Heart right ventricle (tissue), 16 donors: ENCODE measurements around the gene URM1. TPM values are rescaled to one million over a fixed set of nuclear protein-coding genes. Genes with fewer than 3 reads are reported as not detected.
A peak's percentile ranks its signal among the peaks of the same experiment; 100 is the strongest.

Source experiments
- ATAC-seq, 8 donors: fragments of 200-7000 bp; cut with Tn5 transposase; one replicate each; pipeline ENCODE4 v1.9.1; 2020; ENCODE audit warnings: mild to moderate bottlenecking in 8 of 8, moderate library complexity in 8 of 8, moderate number of reproducible peaks in 1 of 8
- DNase-seq, 2 donors: peaks; one replicate each; pipeline ENCODE4 v3.0.0-alpha.2; 2020
- H3K27ac ChIP-seq, 10 donors: fragments of 200-600 bp; sonication (generic) in 2 of 10; one replicate each; pipeline versions ENCODE4 v1.5.0 to v1.8.0; 2020 to 2022; ENCODE audit warnings: mild to moderate bottlenecking in 3 of 10
- H3K27me3 ChIP-seq, 7 donors: fragments of 200-600 bp; one replicate each; pipeline ENCODE4 v1.8.0; 2021 to 2022; ENCODE audit warnings: mild to moderate bottlenecking in 2 of 7
- H3K36me3 ChIP-seq, 9 donors: fragments of 200-600 bp; sonication (generic) in 1 of 9; one replicate each; pipeline versions ENCODE4 v1.5.0 to v1.8.0; 2020 to 2022; ENCODE audit warnings: mild to moderate bottlenecking in 2 of 9
- H3K4me1 ChIP-seq, 9 donors: fragments of 200-600 bp; sonication (generic) in 1 of 9; one replicate each; pipeline versions ENCODE4 v1.5.0 to v1.8.0; 2020 to 2022; ENCODE audit warnings: mild to moderate bottlenecking in 4 of 9
- H3K4me3 ChIP-seq, 10 donors: fragments of 200-600 bp; sonication (generic) in 2 of 10; one replicate each; pipeline versions ENCODE4 v1.5.0 to v1.8.0; 2020 to 2022; ENCODE audit warnings: mild to moderate bottlenecking in 7 of 10, moderate library complexity in 2 of 10
- H3K9me3 ChIP-seq, 11 donors: fragments of 200-600 bp in 10 of 11; sonication (generic) in 2 of 11; one replicate each; pipeline versions ENCODE4 v1.5.0 to v1.8.0; 2013 to 2022; ENCODE audit warnings: mild to moderate bottlenecking in 2 of 11, control low read depth in 1 of 11, moderate library complexity in 1 of 11
- CTCF ChIP-seq, 9 donors: fragments of 200-600 bp; sonication (generic) in 2 of 9; IDR thresholded peaks; one replicate each; pipeline versions ENCODE4 v1.5.0 to v1.8.0; 2021 to 2022; ENCODE audit warnings: antibody characterized with exemption in 9 of 9, mild to moderate bottlenecking in 5 of 9, moderate library complexity in 1 of 9
- WGBS, 2 donors: extraction: QIAGEN DNeasy Blood & Tissue Kit; methylation state at CpG; one replicate each; pipeline ENCODE4 v1.1.7; 2013; ENCODE audit warnings: inconsistent platforms in 1 of 2; 5-methylcytosine and 5-hydroxymethylcytosine counted together
- intact Hi-C, 10 donors: fragments of 100-400 bp; cut with DNase I; formaldehyde crosslinking; loops; one replicate each; pipeline versions ENCODE4 v1.11.1 to v1.14.2; 2022
- polyA plus RNA-seq, 2 donors: library from polyadenylated mRNA; stranded (reverse); fragments of 200-250 nt; gene quantifications; one replicate each; pipeline ENCODE4 v1.2.3, GENCODE V29; 2013
- total RNA-seq, 10 donors: library from RNA; stranded (reverse); fragmentation: NEBNext Ultra II Directional in 3 of 10; extraction: Animal tissue kit (Norgen Biotek cat#: 25700) in 3 of 10; gene quantifications; one replicate each; pipeline versions ENCODE4 v1.2.1 to v1.2.4, GENCODE V29; 2021 to 2023
- donor health status: Arrhythmogenic right ventricular cardiomyopathy.
- donor health status: ischemic (EF 13 %, LVEDD 7.1; RV severe dilation, severe dysfunction).
- donor health status: healthy with polysubstance abuse.
- donor health status: DM: no; HTN: yes; CAD: no.
- donor health status: DM: no; HTN: no; CAD: no.
- donor health status: ischemic (EF 25% LVEDD 6.9; RV normal size, moderate dysfunction).
- donor health status: ischemic (EF 25% LVEDD 5.7; RV mildly dilated, moderate dysfunction).
- donor health status: healthy.
- donor health status: DM: yes; HTN: yes; CAD: no.
- donor health status: Ischemic cardiomyopathy.
- donor health status: ischemic (EF 35%, LVEDD 5.7; RV mildly dilated, moderate dysfunction).
- donor health status: nonischemic (EF 11% LVEDD 7.7; RV severe dilation, severe dysfunction).
- donor health status: DM: yes; HTN: yes; CAD: no.
- donor health status: PGD.
- donor health status: ischemic (EF 29% LVEDD 5.4; RV normal size, mild dysfunction).
- donor health status: nonischemic (EF 23%, LVEDD 6.1; RV moderate dilation, normal function).

The URM1 gene
- total and polyA plus RNA-seq, 12 donors: 18.7 to 75.7 (median 51.2) TPM

- ATAC-seq (peak in 1 of 8 donors; percentile 5), DNase-seq (no peak)
- Histone ChIP-seq H3K36me3 (peaks cover 0 to 41% (median 6%) of the 10 kb centered on the region in 9 donors), H3K9me3 (no peaks in the 10 kb centered on the region), H3K4me1 (peaks cover 2 to 34% (median 26%) of the 10 kb centered on the region in 9 donors), H3K27ac (peak overlapping the region in 3 of 10 donors; percentile 50 to 77 (median 61)), H3K4me3 (no peak overlapping the region), H3K27me3 (no peaks in the 10 kb centered on the region)
- intact Hi-C loops: loop anchor here in 8 of 10 donors (5.0 to 10.0 kb wide), 5 partner anchors 46 to 276 kb away; partner anchors contain the start of gene SPTAN1 (in 1 of the 8)
- no peak for TF ChIP-seq CTCF (IDR thresholded peaks at IDR 0.05)
- 73 to 88% methylated on average over 2 of the region's 2 CpGs for WGBS, 2 donors
Measured at GRCh38 chr9:128360826-128361225, 10.3 kb upstream of the URM1 start.

GRCh38 chr9:128361296-128361985, 9.7 kb upstream of the URM1 start:
- DNase-seq (no peak), ATAC-seq (peak in 6 of 8 donors; percentile 10 to 31 (median 17))
- H3K4me3 ChIP-seq: peak overlapping the region in 8 of 10 donors; percentile 20 to 60 (median 54)
- no peaks in the 10 kb centered on the region for H3K9me3 ChIP-seq
- WGBS, 2 donors: 53 to 55% methylated on average over 14 of the region's 14 CpGs
- peaks cover 0 to 35% (median 0%) of the 10 kb centered on the region in 9 donors for H3K36me3 ChIP-seq
- no peak for TF ChIP-seq CTCF (IDR thresholded peaks at IDR 0.05)
- H3K4me1 ChIP-seq: peaks cover 2 to 34% (median 26%) of the 10 kb centered on the region in 9 donors
- H3K27me3 ChIP-seq: no peaks in the 10 kb centered on the region
- H3K27ac ChIP-seq: peak overlapping the region in 9 of 10 donors; percentile 10 to 82 (median 61)
- intact Hi-C loops: loop anchor here in 8 of 10 donors (5.0 to 10.0 kb wide), 5 partner anchors 46 to 276 kb away; partner anchors contain the start of gene SPTAN1 (in 1 of the 8)

- Histone ChIP-seq H3K4me1 (peaks cover 2 to 34% (median 26%) of the 10 kb centered on the region in 9 donors), H3K27me3 (no peaks in the 10 kb centered on the region), H3K4me3 (peak overlapping the region in 9 of 10 donors; percentile 20 to 60 (median 54)), H3K9me3 (no peaks in the 10 kb centered on the region), H3K27ac (peak overlapping the region in 9 of 10 donors; percentile 10 to 82 (median 61)), H3K36me3 (peaks cover 0 to 28% (median 0%) of the 10 kb centered on the region in 9 donors)
- ATAC-seq (peak; percentile 87 to 93 (median 92)), DNase-seq (peak; percentile 78 to 85)
- intact Hi-C loops: loop anchor here (1.0 to 10.0 kb wide), 7 partner anchors 45 to 275 kb away; partner anchors contain the start of gene SPTAN1 (in 1 of the 10)
- 8 to 11% methylated on average over 20 of the region's 20 CpGs for WGBS, 2 donors
- peak; percentile 82 to 98 (median 91) for TF ChIP-seq CTCF (IDR thresholded peaks at IDR 0.05)
Measured at GRCh38 chr9:128361986-128362646, 9.1 kb upstream of the URM1 start.

- Histone ChIP-seq H3K27me3 (no peaks in the 10 kb centered on the region), H3K36me3 (peaks cover 0 to 22% (median 0%) of the 10 kb centered on the region in 9 donors), H3K4me3 (no peak overlapping the region), H3K9me3 (no peaks in the 10 kb centered on the region), H3K4me1 (peaks cover 2 to 34% (median 26%) of the 10 kb centered on the region in 9 donors), H3K27ac (peak overlapping the region in 6 of 10 donors; percentile 18 to 82 (median 66))
- intact Hi-C loops: loop anchor here (1.0 to 10.0 kb wide), 7 partner anchors 45 to 275 kb away; partner anchors contain the start of gene SPTAN1 (in 1 of the 10)
- WGBS, 2 donors: 78 to 79% methylated on average over 3 of the region's 3 CpGs
- TF ChIP-seq CTCF (IDR thresholded peaks at IDR 0.05): no peak
- ATAC-seq: no peak
- DNase-seq: no peak
Measured at GRCh38 chr9:128362774-128363173, 8.4 kb upstream of the URM1 start.
